Endothelial cell (in vitro differentiated cells): ENCODE data around the gene NARF. TPM values are rescaled to one million over a fixed set of nuclear protein-coding genes. Genes with fewer than 3 reads are reported as not detected.
"Not testable (repeated sequence)": the region's sequence is repeated elsewhere in the genome, so short reads cannot be mapped to it uniquely, and the experiment has no call there.

Experiments
- DNase-seq: peaks from one replicate; pipeline ENCODE4 v3.0.0; 2021; ENCODE audit warnings: low spot score
- H3K27ac Mint-ChIP-seq: one replicate; pipeline ENCODE4 v1.8.0; 2021; ENCODE audit warnings: mixed read lengths, inconsistent platforms; ENCODE audit not compliant: unreplicated experiment
- H3K27me3 Mint-ChIP-seq: one replicate; pipeline ENCODE4 v1.8.0; 2021; ENCODE audit warnings: mild to moderate bottlenecking, moderate library complexity, mixed read lengths, inconsistent platforms; ENCODE audit not compliant: unreplicated experiment
- H3K36me3 Mint-ChIP-seq: one replicate; pipeline ENCODE4 v1.8.0; 2021; ENCODE audit warnings: mild to moderate bottlenecking, low read depth, mixed read lengths, inconsistent platforms; ENCODE audit not compliant: unreplicated experiment
- H3K4me1 Mint-ChIP-seq: one replicate; pipeline ENCODE4 v1.8.0; 2021; ENCODE audit warnings: mild to moderate bottlenecking, mixed read lengths, inconsistent platforms; ENCODE audit not compliant: unreplicated experiment
- H3K4me3 Mint-ChIP-seq: one replicate; pipeline ENCODE4 v1.8.0; 2021; ENCODE audit warnings: mild to moderate bottlenecking, mixed read lengths, inconsistent platforms; ENCODE audit not compliant: unreplicated experiment
- H3K9me3 Mint-ChIP-seq: one replicate; pipeline ENCODE4 v1.8.0; 2021; ENCODE audit warnings: mixed read lengths, inconsistent platforms; ENCODE audit not compliant: unreplicated experiment
- CTCF ChIP-seq: fragments of 200-600 bp; sonication (generic); IDR thresholded peaks from one replicate; pipeline ENCODE4 v1.5.0; 2021; ENCODE audit warnings: antibody characterized with exemption; ENCODE audit not compliant: unreplicated experiment
- long read RNA-seq: library from polyadenylated mRNA; unstranded; transcript quantifications from one replicate; pipeline ENCODE4 v2.0.0, GENCODE V29; 2020; ENCODE audit not compliant: unreplicated experiment
- total RNA-seq: library from RNA; stranded (reverse); fragmentation: NEBNext Ultra II Directional; extraction: Animal tissue kit (Norgen Biotek cat#: 25700); gene quantifications from one replicate; pipeline ENCODE4 v1.2.1, GENCODE V29; 2021; ENCODE audit not compliant: unreplicated experiment

Gene NARF
- total RNA-seq = 88.7 TPM
- long read RNA-seq, transcript NARF-201 (11 exons, 3,949 nt) = major isoform, 47 of 66 reads
- long read RNA-seq, partial matches to known transcripts = 4 of 66 reads
- long read RNA-seq, other reads (novel, unspliced or antisense) = 9 of 66 reads

GRCh38 chr17:82458179-82458884 lies at the start of gene NARF:
NARF (plus strand) TSS chr17:82458741; CDS start chr17:82458804, 63 bp downstream.
- peak; percentile 96 for DNase-seq
- H3K27me3 Mint-ChIP-seq = peaks cover 14% of the 10 kb centered on the region
- H3K9me3 Mint-ChIP-seq = no peaks in the 10 kb centered on the region
- peak within 1 kb of the TSS; percentile 94 for H3K27ac Mint-ChIP-seq
- H3K36me3 Mint-ChIP-seq = peaks cover 26% of the 10 kb centered on the region
- peaks cover 20% of the 10 kb centered on the region for H3K4me1 Mint-ChIP-seq
- TF ChIP-seq CTCF = no peak
- peak within 1 kb of the TSS; percentile 98 for H3K4me3 Mint-ChIP-seq

- Mint-ChIP-seq H3K27ac (no peak overlapping the region), H3K9me3 (no peaks in the 10 kb centered on the region), H3K36me3 (peaks cover 3% of the 10 kb centered on the region), H3K27me3 (peaks cover 9% of the 10 kb centered on the region), H3K4me3 (no peak overlapping the region), H3K4me1 (no peaks in the 10 kb centered on the region)
- DNase-seq = no peak
- TF ChIP-seq CTCF = no peak
Measured at GRCh38 chr17:82408938-82409318, 49.6 kb upstream of the NARF start.

- Mint-ChIP-seq H3K4me1 (no peaks in the 10 kb centered on the region), H3K27ac (no peak overlapping the region), H3K36me3 (peaks cover 2% of the 10 kb centered on the region), H3K4me3 (no peak overlapping the region), H3K9me3 (no peaks in the 10 kb centered on the region), H3K27me3 (peaks cover 9% of the 10 kb centered on the region)
- TF ChIP-seq CTCF = no peak
- no peak for DNase-seq
Measured at GRCh38 chr17:82410014-82410716, 48.4 kb upstream of the NARF start.

GRCh38 chr17:82411396-82412053 lies 47.0 kb upstream of the NARF start:
- TF ChIP-seq CTCF = no peak
- Mint-ChIP-seq H3K9me3 (no peaks in the 10 kb centered on the region), H3K27me3 (peaks cover 9% of the 10 kb centered on the region), H3K27ac (no peak overlapping the region), H3K36me3 (no peaks in the 10 kb centered on the region), H3K4me3 (no peak overlapping the region), H3K4me1 (no peaks in the 10 kb centered on the region)
- DNase-seq = no peak

- H3K4me3 Mint-ChIP-seq, H3K4me1 Mint-ChIP-seq, H3K27ac Mint-ChIP-seq, H3K36me3 Mint-ChIP-seq, H3K27me3 Mint-ChIP-seq, DNase-seq, H3K9me3 Mint-ChIP-seq: not testable (repeated sequence)
Measured at GRCh38 chr17:82412081-82412480, 46.5 kb upstream of the NARF start.
